Measurements from ENCODE around the gene PTTG1IP.
A peak's percentile ranks its signal among the peaks of the same experiment; 100 is the strongest.

The PTTG1IP gene

DNA sequence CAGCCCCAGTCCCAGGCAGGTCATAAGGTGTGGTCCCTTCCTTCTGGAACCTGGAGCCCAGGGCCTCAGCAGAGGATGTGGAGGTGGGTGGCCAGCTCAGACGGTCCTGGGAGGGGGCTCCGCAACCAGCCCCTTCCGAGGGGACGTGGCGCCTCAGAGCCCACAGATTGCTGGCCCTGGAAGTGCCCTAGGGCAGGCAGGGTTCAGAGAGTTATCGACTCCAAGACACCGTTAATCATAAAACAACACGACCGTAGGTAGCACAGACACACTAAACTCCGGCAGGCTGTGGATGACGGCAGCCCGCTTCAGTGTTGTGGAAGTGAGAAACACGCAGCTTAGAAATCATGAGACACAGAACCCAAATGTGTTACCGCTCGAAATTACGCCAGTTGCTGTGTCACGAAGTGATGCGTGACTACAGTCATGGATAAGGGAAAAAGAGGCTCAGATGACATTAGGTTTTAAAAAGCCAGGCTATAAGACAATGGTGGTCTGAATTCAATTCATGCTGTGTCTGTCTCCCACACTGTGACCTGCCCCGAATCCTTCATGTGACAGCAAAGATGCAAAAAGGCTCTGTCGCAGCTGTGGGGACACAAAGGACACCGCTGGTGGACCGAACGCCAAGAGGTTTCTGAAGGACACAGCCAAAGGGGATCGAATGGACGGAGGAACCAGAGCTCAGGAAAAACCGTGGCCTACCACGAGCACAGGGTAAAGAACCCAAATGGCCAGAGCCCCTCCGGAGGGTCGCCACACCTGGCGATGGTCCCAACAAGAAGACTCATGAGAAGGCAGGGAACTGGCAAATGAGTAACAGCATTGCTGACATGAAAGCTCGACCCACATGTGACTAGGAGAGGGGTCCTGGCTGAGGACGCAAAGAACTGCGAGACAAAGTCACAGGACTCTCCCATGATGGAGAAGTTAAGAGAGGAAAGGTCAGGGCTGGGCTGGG is 53.9 kb downstream of the PTTG1IP start:
- DNase-seq (ENCODE audit: low spot score), result no peak

- DNase-seq (ENCODE audit: low spot score), result no peak
These were observed 54.9 kb downstream of the PTTG1IP start for GRCh38 chr21:44818640-44819011.

GRCh38 chr21:44817914-44818639 is 55.4 kb downstream of the PTTG1IP start, which contains the start of gene SUMO3:
SUMO3 (minus strand) TSS chr21:44818062; CDS start chr21:44817968, 94 bp downstream.
- peak; percentile 91 for DNase-seq (ENCODE audit: low spot score)

GRCh38 chr21:44817506-44817880 is 56.0 kb downstream of the PTTG1IP start:
- DNase-seq (ENCODE audit: low spot score), result peak; percentile 74

DNA sequence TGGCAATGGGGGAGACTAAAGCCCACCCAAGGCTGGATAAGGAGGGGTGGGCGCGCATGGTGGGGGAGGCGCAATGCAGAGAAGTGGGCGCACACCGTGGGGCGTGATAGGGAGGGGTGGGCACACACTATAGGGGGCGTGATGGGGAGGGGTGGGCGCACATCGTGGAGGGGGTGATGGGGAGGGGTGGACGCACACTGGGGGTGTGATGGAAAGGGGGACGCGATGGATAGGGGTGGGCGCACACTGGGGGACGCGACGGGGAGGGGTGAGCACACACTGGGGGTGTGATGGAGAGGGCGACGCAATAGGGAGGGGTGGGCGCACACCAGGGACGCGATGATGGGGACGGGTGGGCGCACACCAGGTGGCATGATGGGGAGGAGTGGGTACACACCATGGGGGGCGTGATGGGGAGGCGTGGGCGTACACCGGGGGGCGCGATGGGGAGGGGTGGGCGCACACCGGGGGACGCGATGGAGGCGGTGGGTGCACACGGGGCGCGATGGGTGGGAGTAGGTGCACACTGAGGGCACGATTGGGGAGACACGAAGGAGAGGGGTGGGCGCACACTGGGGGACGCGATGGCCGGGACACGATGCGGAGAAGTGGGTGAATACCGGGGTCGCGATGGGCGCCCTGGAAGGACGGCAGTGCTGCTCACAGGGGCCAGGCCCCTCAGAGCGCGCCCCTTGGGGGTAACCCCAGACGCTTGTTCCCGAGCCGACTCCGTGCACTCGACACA is 56.6 kb downstream of the PTTG1IP start:
- no peak for DNase-seq (ENCODE audit: low spot score)

DNA sequence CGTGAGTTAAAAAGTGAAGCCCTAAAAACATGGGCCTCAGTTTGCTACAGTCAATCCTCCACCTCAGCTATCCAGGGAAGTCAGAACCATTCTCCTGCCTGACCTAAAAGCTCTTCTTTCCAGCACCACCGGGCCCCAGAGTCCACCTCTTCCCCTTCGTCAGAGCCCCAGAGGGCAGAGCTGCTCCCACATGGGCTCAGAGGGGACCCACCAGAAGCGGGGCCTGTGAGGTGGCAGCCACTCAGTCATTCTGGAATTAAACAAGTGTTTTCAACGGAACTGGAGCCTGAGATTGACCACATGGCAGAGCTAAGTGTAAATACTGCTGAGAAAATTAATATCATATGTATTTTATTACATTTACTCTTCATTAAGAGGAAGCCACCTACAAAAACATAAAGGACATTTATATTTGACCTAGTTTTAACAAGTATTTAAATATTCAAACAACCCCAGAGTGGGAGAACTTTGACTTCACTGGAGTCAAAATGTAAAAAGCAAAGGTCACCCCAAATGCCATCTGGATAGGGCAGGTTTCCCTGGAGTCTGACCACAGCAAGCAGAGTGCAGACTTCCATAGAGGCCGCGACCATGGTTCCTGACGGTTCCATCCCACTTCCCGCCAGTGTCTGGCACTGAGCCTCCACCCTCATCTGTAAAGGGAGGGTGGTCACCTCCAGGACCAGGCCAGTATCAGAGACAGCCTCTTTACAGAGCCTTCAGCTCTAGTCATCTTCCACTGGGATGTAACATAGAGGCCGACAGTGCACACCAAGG is 57.5 kb downstream of the PTTG1IP start:
- DNase-seq (ENCODE audit: low spot score), result no peak

DNA sequence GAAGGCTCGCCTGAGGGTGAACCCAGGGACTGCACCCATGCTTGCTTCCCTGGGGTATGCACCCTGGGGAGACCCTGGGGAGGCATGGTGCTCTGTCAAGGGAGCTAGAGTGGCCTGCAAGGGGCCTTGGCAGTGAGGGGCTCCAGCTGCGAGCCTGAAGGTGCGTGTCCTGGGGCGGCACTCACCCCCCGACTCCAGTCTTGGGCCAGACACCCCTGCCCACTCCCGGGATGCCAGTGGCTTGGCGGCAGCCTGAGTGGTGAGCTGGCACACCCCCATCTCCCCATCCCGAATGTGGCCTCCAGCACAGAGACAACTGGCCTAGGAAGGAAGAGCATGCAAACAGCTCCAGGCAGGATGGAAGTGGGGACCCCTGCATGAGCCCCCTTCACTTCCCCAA is 58.3 kb downstream of the PTTG1IP start:
- DNase-seq (ENCODE audit: low spot score), result no peak

- no peak for DNase-seq (ENCODE audit: low spot score)
These were observed 58.9 kb downstream of the PTTG1IP start for GRCh38 chr21:44814498-44815023.

DNA sequence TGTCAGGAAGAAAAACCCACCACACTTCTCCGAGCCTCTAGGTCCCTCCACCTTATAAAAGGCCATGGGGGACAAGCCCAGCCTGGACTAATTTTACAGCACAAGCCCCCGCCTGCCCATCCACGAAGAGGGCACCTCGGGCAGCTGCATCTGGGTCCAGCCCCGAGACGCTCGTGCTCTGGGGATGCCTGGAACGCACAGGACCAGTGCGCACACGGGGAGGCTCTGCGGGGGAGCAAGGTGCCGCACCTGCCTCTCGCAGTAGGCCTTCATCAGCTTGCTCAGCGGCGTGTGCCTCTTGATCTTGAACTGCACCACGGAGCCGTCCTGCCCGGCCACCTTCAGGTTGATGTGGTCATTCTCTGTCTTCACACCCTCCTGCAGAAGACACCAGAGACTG is 59.8 kb downstream of the PTTG1IP start:
- DNase-seq (ENCODE audit: low spot score), result no peak

DNA sequence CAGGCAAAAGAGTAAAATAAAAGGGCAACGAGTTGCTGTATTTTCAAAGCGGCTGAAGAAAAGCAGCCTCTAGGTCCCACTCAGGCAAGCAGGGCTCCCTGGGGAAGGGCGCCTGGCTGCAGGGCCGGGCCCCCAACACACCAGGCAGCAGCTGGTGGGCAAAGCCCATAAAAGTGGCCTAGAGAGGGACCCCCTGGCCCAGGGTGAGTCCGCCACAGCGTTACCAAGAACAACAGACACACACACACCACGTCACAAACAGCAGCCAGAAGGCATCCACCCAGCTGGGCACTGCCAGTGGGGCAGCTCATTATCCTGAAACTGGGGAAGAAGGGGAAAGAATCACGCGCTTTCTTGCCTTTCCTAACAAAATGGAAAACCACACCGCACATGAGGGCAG is 60.3 kb downstream of the PTTG1IP start:
- no peak for DNase-seq (ENCODE audit: low spot score)

DNA sequence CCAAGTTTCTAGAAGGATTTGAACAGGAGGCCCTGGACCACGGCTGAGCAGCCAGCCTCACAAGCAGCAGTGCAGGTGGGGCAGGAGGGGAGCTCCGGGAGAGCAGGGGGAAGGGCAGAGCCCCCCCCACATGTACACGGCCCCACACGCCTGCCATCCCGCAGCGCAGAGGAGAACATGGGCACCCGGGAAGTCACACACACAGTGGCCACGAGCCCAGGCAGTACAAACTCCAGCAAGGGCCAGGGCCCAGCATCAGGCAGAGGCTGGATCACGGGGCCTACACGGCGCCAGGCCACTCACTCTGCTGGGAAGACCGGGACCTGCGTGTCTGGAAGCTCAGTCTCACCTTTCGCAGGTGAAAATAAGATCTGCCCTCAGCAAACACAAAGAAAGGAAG is 60.9 kb downstream of the PTTG1IP start:
- DNase-seq (ENCODE audit: low spot score), result no peak

GRCh38 chr21:44810779-44811178 is 62.7 kb downstream of the PTTG1IP start:
- no peak for DNase-seq (ENCODE audit: low spot score)

- DNase-seq (ENCODE audit: low spot score), result no peak
These were observed 67.6 kb downstream of the PTTG1IP start for GRCh38 chr21:44805859-44806258.

DNA sequence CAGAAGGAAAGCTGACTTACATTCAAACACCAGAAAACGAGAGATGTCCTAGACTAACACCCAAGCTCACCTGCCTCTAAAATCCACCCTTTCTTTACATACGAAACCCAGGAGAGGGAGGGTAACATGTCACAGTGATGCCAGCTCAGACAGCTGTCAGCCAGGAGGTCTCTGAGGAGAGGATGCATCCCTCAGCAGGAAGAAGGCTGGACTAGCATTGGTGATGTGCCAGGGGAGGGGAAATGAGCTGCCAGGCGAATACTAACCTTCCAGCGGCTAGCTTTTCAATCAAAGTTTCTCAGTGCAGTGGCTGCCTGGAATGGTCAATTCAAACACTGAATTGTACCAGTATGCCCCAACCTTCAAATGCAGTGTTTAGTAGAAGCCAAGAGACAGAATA is 68.3 kb downstream of the PTTG1IP start:
- DNase-seq (ENCODE audit: low spot score), result no peak

DNA sequence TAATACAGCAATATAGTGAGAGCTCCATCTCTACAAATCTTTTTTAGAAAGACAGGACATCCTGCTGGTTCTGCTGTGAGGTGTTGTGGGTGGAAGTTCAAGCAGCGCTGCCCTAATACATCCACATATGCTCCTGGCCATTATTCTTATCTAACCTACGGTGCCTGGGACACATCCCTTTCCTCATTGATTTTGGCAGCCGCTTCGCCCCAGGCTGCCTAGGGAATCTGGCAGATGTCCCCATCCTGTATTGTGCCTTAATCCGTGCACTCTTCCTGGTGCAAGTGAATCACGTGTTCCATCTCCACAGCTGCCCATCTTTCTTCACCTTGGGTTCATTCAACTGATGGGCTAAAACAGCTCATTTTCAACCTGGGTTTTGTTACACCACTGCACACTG is 68.7 kb downstream of the PTTG1IP start:
- DNase-seq (ENCODE audit: low spot score), result no peak

- no peak for DNase-seq (ENCODE audit: low spot score)
These were observed 69.8 kb downstream of the PTTG1IP start for GRCh38 chr21:44803651-44804050.

- DNase-seq (ENCODE audit: low spot score), result peak; percentile 53
These were observed 70.9 kb downstream of the PTTG1IP start for GRCh38 chr21:44802396-44803153.

GRCh38 chr21:44801468-44802395 is 71.8 kb downstream of the PTTG1IP start, which contains the start of gene UBE2G2:
UBE2G2 (minus strand) TSS chr21:44801820; CDS start chr21:44801748, 72 bp downstream.
- DNase-seq (ENCODE audit: low spot score), result peak; percentile 88

DNA sequence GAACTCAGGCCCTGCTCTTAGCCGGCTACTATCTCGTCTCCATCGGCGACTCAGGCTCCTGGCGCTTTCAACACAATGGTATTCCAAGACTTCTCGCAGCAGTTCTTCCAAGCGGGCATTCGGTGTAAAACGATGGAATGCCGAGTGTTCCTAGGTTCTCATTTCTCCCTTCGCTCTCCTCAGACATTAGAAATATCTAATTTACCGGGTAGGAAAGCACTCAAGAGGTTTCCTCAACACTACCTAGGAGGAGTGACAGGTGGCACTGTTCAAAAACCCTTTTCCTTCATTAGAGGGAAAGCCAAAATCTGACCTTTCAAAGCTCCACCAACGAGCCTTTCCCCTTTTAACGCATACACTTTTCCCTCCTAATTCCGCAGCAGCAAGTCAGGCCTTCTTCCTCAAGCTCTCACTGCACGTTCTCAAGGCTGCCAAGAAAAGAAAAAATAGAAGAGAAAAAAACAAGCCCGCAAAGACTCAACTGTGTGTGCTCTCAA is 72.5 kb downstream of the PTTG1IP start:
- peak; percentile 75 for DNase-seq (ENCODE audit: low spot score)

Data from HuH-7 (cell line).